NCI-H187 treated with DMSO at 0.1 percent for 48 hours (cell line): ENCODE measurements around the gene MFGE8.

Experiments
- DNase-seq: peaks from one replicate; lab custom pipeline; 2025; lab: John Stamatoyannopoulos, UW

Gene MFGE8

GRCh38 chr15:88872106-88872505 lies 41.1 kb downstream of the MFGE8 start:
- DNase-seq, result no peak

- no peak for DNase-seq
Observed at GRCh38 chr15:88871313-88871712, 41.9 kb downstream of the MFGE8 start.

DNA sequence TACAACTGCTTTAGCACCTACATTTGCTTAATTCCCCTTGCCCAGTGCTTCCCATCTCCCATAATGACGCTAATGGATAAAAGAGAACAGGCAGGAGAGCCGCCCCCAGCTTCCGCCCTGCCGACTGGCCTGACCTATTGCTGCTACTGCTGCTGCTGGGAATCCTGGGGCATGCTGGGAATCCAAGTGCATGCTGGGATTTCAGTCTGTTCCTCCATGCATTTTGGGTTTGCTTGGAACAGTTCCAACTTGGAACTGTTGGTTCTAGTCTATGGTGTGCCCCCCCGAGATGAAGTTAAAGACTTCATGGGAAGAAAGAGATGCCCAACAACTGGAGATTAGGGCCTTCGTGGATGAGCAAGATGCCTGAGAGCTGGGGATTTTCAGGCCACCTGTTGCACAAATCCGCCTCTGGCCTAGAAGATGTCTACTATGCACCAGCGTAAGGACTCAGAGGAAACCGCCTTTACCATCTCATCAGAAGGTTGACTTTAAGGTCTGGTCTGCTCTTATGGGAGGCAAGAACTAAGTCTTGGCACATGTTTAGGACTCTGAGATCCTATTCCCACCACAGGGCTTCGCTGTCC lies 46.8 kb downstream of the MFGE8 start:
- DNase-seq, result no peak

DNA sequence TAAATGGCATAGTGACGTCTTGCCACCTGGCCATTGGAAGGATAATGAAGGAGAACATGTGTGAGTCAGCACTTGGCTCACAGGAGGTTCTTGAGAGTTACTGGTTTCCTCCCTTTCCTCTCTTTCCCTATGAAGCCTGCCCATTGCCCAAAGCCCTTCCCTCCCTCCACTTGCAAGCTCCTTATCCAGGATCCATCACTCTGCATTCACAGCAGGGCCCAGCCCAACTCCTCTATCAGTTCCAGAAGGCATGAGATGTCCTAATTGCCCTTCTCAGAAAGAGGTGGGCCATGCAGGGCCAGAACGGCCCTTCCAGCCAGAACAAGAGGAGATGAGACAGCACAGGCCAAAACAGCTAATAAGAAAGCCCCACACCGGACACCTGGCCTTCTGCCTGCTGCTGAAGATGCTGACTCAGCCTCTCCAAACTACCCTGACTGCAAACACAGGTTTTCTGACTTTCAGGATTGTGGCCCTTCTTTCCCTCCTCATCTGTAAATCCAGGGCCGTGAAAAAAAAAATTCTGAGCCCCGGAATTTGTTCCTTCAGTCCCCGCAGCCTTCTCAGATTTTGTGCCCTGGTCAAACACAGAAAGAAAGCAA lies 47.6 kb downstream of the MFGE8 start:
- DNase-seq, result no peak

DNA sequence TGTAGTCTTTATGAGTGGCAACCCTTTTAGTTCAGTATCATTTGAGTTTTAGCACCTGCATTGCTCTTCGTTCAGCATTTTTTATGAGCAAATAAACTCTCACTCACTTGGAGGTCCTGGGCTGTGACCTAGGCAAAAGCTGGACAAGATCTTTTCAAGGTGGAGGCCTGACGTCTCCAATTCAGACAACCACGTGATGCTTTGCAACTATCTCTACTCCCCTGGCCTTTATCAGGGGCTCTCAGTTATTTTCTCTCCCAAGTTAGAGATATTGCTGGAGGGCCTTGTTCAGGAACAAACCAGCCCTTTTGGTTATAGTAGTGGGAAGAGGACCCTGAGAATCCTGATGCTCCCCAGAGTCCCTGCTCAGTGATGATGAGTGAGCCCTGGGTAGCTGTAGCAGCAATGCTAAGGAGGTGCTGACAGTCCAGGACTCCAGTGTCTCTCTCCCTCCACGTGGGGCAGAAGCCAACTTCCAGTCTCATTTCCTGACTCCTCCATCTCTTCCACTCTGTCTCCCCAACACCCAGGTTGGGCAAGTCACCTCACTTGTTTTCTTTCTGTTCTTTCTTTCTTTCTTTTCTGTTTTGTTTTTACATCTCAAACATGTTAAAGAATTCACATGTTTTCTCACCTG lies 48.2 kb downstream of the MFGE8 start:
- no peak for DNase-seq

DNA sequence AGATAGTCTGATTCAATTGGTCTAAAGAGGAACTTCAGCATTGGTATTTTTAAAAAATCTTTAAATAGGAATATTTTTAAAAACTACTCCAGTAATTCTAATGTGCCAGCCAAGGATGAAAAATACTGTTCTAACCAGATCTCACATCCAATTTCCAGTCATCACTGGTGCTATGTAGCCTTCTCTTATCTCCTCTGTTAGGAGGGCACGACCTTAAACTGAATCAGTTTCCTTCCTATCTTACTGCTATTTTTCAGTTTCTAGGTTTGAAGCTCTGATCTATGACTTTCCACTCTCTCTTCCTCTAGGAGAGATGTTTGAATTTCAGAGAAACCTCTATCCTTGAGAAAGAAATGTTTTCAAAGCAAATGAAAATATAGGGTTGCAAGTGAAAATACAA lies 49.8 kb downstream of the MFGE8 start:
- no peak for DNase-seq

DNA sequence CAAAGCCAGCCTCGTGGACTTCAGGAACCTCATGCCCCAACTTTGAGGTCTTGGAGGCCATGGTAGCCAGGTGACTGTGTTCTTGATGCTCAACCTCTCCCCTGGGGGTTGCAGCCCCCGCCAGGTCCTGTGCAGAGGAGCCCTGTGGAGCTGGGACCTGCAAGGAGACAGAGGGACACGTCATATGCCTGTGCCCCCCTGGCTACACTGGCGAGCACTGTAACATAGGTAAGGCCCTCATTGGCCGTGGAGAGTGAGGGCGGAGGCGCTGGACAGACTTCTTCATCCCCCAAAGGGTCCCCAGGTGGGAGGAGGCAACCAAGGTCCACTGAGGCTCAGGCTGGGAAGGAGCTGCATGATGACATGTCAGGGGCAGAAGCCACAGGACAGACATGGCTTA lies 53.0 kb downstream of the MFGE8 start:
- no peak for DNase-seq

GRCh38 chr15:88859550-88859949 lies 53.6 kb downstream of the MFGE8 start:
- no peak for DNase-seq

- no peak for DNase-seq
Observed at GRCh38 chr15:88858934-88859333, 54.2 kb downstream of the MFGE8 start.

- DNase-seq, result no peak
Observed at GRCh38 chr15:88852476-88852875, 60.7 kb downstream of the MFGE8 start.

DNA sequence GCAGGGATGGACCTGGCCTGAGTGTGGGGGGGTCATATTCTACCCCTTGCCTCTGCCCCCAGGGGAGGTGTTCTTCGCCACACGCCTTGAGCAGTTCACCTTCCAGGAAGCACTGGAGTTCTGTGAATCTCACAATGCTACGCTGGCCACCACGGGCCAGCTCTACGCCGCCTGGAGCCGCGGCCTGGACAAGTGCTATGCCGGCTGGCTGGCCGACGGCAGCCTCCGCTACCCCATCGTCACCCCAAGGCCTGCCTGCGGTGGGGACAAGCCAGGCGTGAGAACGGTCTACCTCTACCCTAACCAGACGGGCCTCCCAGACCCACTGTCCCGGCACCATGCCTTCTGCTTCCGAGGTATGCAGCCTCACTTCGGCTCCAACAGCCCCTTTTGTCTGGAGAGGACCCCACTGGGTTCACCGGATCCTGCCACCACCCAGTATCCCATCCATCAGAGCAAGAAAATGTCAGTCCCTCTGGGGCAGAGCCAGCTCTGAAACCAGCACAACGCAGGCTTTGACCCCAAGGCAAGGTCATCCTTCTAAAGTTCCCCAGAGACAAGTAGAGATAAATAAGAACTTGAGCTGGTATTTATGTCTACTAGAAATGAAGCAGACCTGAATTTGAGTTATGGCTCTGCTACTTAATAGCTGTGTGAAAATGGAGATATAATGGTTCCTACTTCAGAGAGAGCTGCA lies 63.7 kb downstream of the MFGE8 start:
- DNase-seq, result no peak
